Stimulated activated CD8-positive, alpha-beta memory T cell treated with anti-CD3 and anti-CD28 coated beads, Interleukin-15, amount 100 ng/mL, for 48 hours (primary cell): ENCODE results near the gene FKBP1C.

Experiments used
- DNase-seq, 2 donors: peaks; one replicate each; pipeline ENCODE4 v3.0.0-alpha.2; 2020; ENCODE audit warnings: low read depth in 2 of 2

The FKBP1C gene

GRCh38 chr6:63261820-63262219 is 50.6 kb downstream of the FKBP1C start:
- DNase-seq, result no peak
